Measurements from ENCODE around the gene CRYL1. TPM values are rescaled to one million over a fixed set of nuclear protein-coding genes. Genes with fewer than 3 reads are reported as not detected.

CRYL1 gene
- total and polyA plus RNA-seq, 2 experiments from 2014 or later: 65.5 to 66.2 TPM

DNA sequence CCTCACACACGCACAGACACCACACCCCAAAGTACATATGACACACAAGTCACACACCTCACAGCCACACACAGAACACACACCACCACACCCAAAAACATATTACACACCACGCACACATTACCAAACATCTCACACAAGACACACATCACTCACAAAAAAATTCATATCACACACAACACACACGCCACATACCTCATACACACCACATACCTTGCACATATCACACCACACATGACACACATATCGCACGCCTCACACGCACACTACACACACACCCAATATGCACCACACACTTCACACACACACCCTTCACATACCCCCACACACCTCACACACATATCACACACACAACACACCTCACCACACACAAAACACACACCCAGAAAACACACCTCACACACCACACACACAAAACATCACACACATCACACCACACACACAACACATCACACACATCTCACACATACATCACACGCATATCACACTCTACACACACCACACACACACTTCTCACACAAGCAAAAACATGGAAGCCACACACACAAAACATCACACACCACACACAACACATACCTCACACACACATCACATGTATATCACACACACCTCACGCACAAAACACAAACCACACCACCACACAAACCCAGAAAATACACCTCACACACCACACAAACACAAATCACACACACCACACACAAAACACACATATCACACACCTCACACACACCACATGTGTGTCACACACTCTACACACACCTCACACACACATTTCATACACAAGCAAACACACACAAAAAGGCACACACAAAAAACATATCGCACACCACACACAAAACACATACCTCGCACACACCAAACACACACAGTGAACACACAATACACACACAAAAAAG lies 132.1 kb downstream of the CRYL1 start:
- Histone ChIP-seq H3K27me3 (no peaks in the 10 kb centered on the region), H3K27ac (no peak overlapping the region), H3K36me3 (replicated peaks; ENCODE audit: insufficient read depth, low read depth) (no peaks in the 10 kb centered on the region), H4K20me1 (ENCODE audit: insufficient read depth, poor library complexity, severe bottlenecking) (no peaks in the 10 kb centered on the region), H3K79me2 (no peaks in the 10 kb centered on the region), H2AFZ (no peak overlapping the region), H3K4me2 (no peak overlapping the region), H3K9me2 (replicated peaks; ENCODE audit: insufficient read depth) (no peaks in the 10 kb centered on the region), H3K4me3 (no peak overlapping the region), H3K4me1 (ENCODE audit: insufficient read depth) (peaks cover 3% of the 10 kb centered on the region), H3K9me3 (ENCODE audit: low read depth) (no peaks in the 10 kb centered on the region)
- WGBS (ENCODE audit: low lambda C conversion rate, missing lambda C conversion rate): 98% methylated on average over 10 of the region's 10 CpGs
- DNase-seq (ENCODE audit: low spot score): no peak
- TF ChIP-seq, protein P1, sequence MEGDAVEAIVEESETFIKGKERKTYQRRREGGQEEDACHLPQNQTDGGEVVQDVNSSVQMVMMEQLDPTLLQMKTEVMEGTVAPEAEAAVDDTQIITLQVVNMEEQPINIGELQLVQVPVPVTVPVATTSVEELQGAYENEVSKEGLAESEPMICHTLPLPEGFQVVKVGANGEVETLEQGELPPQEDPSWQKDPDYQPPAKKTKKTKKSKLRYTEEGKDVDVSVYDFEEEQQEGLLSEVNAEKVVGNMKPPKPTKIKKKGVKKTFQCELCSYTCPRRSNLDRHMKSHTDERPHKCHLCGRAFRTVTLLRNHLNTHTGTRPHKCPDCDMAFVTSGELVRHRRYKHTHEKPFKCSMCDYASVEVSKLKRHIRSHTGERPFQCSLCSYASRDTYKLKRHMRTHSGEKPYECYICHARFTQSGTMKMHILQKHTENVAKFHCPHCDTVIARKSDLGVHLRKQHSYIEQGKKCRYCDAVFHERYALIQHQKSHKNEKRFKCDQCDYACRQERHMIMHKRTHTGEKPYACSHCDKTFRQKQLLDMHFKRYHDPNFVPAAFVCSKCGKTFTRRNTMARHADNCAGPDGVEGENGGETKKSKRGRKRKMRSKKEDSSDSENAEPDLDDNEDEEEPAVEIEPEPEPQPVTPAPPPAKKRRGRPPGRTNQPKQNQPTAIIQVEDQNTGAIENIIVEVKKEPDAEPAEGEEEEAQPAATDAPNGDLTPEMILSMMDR (IDR thresholded peaks at IDR 0.05; ENCODE audit: poor library complexity): no peak
- TF ChIP-seq EZH2 (IDR thresholded peaks at IDR 0.05; ENCODE audit: borderline replicate concordance) (no peak), EZH2phosphoT487 (IDR thresholded peaks at IDR 0.05; ENCODE audit: low read depth, severe bottlenecking, unreplicated experiment) (no peak)

- H3K4me3 ChIP-seq: no peak overlapping the region
- no peaks in the 10 kb centered on the region for H3K36me3 ChIP-seq (replicated peaks; ENCODE audit: insufficient read depth, low read depth)
- H3K4me2 ChIP-seq: no peak overlapping the region
- H3K27me3 ChIP-seq: no peaks in the 10 kb centered on the region
- H3K4me1 ChIP-seq (ENCODE audit: insufficient read depth): peaks cover 3% of the 10 kb centered on the region
- no peak for TF ChIP-seq EZH2phosphoT487 (IDR thresholded peaks at IDR 0.05; ENCODE audit: low read depth, severe bottlenecking, unreplicated experiment)
- H3K9me3 ChIP-seq (ENCODE audit: low read depth): no peaks in the 10 kb centered on the region
- H2AFZ ChIP-seq: no peak overlapping the region
- DNase-seq (ENCODE audit: low spot score): no peak
- H3K9me2 ChIP-seq (replicated peaks; ENCODE audit: insufficient read depth): no peaks in the 10 kb centered on the region
- 93% methylated on average over 4 of the region's 4 CpGs for WGBS (ENCODE audit: low lambda C conversion rate, missing lambda C conversion rate)
- H3K27ac ChIP-seq: no peak overlapping the region
- H3K79me2 ChIP-seq: no peaks in the 10 kb centered on the region
- H4K20me1 ChIP-seq (ENCODE audit: insufficient read depth, poor library complexity, severe bottlenecking): no peaks in the 10 kb centered on the region
Observed at GRCh38 chr13:20392530-20392929, 133.1 kb downstream of the CRYL1 start.

DNA sequence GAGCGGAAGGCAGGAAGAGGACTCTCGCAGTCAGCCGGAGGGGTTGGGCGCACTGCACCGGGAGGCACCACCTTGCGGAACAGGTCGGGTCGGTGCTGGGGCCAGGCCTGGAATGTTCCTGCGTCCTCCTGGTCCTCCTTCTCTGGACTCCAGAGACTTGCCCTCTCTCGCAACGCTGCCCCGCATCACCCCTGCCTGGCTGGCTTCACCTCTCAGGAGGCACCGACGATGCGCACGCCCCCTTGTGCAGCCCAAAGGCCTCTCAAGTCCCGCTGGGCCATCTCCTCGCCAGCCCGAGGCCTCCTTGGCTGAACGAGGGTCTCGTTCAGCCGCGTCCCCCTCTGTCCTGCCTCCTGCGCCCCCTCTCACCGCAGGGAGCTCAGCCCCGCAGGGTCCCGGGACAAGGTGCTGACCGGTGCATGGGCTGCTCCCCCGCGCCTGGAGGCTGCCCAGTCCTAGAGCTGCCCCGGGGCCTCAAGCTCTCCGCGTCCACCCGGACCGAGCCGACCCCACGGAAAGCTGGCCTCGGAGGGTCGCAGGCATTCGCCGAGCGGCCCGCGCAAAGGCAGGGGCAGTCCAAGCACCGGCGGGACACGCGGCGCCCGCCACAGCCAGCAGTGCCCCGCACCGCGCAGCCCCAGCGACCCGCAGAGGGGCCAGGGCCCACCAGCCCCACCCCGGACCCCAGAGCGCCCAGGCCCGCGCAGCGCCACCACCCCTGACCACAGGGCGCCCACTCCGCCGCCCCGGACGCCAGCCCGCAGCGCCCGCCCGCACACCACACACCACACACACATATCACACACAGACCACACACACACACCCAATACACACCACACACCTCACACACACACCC lies 133.8 kb downstream of the CRYL1 start:
- no peak overlapping the region for H3K4me2 ChIP-seq
- H4K20me1 ChIP-seq (ENCODE audit: insufficient read depth, poor library complexity, severe bottlenecking): no peaks in the 10 kb centered on the region
- no peaks in the 10 kb centered on the region for H3K79me2 ChIP-seq
- H3K4me1 ChIP-seq (ENCODE audit: insufficient read depth): peaks cover 3% of the 10 kb centered on the region
- no peaks in the 10 kb centered on the region for H3K9me2 ChIP-seq (replicated peaks; ENCODE audit: insufficient read depth)
- no peaks in the 10 kb centered on the region for H3K27me3 ChIP-seq
- no peak overlapping the region for H2AFZ ChIP-seq
- H3K27ac ChIP-seq: no peak overlapping the region
- H3K9me3 ChIP-seq (ENCODE audit: low read depth): no peaks in the 10 kb centered on the region
- H3K36me3 ChIP-seq (replicated peaks; ENCODE audit: insufficient read depth, low read depth): no peaks in the 10 kb centered on the region
- WGBS (ENCODE audit: low lambda C conversion rate, missing lambda C conversion rate): 96% methylated on average over 24 of the region's 69 CpGs
- TF ChIP-seq EZH2 (IDR thresholded peaks at IDR 0.05; ENCODE audit: borderline replicate concordance): no peak
- TF ChIP-seq EZH2phosphoT487 (IDR thresholded peaks at IDR 0.05; ENCODE audit: low read depth, severe bottlenecking, unreplicated experiment): no peak
- TF ChIP-seq, protein P1 (IDR thresholded peaks at IDR 0.05; ENCODE audit: poor library complexity): no peak
- DNase-seq (ENCODE audit: low spot score): no peak
- H3K4me3 ChIP-seq: no peak overlapping the region
